ENCODE results near the gene NTN4.

Gene NTN4

DNA sequence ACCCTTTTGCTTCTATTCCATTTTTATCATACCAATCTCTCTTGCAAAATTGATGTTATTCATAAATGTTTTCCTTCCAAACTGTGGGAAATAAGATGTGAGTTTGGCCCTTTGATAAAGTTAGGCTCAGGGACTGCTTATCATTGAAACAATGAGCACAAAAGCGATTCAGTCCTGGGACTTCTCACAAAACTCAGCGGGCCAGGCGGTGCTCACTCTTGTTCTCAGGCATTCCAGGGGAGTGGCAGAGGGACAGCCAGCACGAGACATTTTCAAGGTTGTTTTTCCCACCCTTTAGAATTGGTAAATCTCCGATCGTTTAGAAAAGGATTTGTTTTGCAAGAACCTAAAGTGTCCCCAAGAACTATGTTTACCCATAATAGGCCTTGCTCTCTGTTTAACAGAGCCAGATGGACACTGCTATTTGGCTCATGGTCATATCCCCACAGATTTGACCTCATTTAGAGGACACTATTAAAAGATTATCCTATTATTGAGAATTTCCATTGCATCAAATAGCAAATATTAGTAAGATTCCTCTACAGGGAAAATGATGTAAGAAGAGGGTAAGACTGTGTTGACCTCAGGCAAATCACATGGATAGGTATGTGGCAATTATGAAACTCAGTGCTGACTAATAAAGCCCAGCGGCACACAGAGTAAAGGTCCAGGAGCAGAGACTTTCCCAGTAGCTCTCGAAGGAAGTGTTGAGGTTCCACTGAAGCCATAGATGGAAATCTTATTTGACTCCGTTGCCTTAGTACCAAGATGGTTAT lies 136.6 kb downstream of the NTN4 start:
- no peak for DNase-seq

DNA sequence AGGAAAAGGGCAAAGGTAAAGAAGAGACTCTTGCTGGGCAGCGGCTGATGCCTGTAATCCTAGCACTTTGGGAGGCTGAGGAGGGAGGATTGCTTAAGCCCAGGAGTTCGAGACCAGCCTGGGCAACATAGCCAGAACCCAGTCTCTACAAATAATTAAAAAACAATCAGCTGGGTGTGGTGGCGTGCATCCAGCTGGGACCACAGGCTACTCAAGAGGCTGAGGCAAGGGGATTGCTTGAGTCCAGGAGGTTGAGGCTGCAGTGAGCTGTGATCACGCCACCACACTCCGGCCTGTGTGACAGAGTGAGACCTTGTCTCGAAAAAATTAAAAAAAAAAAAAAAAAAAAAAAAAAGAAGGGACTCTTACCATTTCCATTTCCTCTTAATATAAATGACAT lies 138.9 kb downstream of the NTN4 start:
- no peak for DNase-seq

DNA sequence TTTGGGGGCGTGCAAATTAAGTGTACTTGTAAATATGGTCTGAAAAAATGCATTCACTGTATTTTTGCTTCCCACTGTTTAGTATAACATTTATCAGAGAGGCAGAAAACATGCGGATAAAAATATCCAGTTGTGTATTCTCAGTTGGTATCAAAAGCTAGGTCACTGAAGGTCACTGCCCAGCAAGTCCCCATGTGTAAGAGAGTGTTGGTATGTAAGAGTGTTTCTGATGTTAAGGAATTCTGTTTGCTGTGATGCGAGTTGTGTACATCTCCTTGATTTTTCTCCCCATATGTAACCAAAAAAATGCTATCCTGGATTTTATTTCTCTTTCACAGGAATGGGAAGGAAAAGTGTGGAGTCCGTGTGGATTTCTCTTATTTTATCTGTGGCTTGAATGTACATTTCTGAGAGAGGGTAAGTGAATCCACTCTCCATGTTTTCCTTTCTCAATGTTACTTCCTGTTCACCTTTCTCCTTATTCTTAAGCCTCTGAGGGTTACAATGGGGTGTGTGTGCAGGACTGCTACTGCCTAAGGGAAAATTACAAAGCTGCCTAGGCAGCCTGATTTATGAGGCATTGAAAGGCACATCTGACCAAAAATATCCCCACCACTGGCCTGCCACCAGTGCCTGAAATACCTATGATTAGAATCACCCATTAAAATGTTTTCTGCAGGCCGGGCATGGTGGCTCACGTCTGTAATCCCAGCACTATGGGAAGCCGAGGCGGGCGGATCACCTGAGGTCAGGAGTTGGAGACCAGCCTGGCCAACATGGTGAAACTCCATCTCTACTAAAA lies 141.4 kb downstream of the NTN4 start:
- no peak for DNase-seq

DNA sequence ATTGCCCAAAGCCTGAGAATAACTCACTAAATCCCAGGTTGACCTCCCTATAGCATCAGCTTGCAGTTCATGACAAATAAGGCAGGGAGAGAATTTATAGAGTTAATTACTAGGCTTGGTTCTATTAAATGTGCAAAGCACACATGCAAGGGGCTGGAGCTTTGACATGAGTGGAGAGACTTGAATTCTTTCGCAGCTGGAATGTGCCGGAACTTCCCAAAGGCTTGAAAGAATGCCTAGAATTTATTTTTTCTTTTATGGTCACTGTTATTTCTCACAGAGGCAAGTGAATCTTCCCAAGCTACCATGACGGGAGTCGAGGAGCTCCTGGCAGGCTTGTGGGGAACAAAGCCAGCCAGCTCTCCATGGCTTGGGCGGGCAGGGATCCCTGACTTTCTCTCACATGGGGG lies 143.8 kb downstream of the NTN4 start:
- no peak for DNase-seq

DNA sequence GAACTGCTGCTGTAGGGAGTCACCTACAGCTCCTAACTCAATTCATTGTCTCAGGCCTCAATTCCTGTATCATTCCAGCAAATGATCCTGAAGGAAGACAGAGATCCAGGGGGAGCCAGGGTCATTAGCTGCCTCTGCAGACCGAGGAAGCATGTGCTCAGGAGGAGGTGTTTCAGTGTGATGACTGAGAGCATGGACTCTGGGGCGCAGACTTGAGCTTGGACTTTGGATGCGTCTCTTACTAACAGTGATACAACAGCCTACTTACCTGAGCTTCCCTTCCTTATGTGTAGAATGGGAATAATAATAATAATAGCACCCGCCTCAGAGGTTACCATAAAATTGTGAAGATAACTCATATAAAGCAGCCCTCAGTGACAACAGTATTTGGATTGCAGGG lies 147.3 kb downstream of the NTN4 start:
- no peak for DNase-seq

DNA sequence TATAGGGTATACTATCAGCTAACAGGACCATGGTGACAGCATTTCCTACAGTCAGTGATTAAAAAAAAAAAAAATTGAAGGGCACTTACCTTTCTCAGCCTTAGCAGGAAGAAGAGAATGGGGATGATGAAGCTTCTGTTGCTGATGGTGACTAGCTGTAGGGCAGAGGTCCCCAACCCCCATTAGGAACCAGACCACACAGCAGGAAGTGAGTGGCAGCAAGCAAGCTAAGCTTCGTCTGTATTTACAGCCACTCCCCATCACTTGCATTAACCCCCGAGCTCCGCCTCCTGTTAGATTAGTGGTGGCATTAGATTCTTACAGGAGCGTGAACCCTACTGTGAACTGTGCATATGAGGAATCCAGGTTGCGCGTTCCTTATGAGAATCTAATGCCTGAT lies 148.0 kb downstream of the NTN4 start:
- no peak for DNase-seq

DNA sequence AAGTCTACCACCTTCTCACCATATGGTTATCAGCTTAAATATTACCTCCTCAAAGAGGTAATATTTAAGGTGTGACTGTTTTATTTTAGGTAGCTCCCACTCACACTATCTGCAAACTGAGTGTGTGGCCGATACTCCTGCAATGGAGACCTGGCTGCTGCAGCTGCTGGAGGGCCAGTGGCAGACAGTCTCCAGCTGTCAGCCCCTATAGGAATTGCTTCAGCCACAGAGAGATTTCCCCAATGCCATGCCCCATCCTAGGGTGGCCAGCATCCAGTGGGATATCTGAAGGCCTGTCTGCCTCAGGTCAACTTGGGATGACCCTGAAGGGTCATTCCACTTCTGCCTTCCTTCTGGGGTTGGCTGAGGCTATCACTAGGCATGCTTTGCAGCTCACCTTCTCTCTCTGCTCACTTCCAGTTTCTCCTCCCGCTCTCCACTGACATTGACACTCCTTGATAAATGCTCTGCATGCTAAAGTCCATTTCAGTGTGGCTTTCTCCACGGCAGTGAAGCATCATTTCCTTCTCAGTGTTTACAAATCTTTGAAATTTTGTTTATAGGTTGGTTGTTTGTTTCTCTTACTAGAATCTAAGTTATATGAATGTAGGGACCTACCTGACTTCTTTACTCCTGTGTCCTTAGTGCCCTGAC lies 149.1 kb downstream of the NTN4 start:
- no peak for DNase-seq

DNA sequence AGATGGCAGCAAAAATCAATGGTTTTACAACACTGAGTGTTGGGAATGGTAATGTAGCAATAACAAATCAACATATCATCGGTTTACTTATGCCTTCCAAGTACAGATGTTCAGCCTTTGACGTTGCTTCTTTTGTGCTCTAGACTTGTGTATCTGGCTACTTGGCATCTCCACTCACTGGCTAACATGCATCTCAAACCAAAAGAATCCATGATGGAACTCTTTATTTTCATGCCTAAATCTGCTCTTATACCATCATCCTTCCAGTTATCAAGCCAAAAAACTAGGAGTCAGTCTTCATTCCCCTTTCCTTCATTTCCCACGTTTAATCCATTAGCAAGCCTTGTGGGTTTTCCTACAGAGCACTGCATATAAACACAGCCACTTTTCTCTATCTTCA lies 150.0 kb downstream of the NTN4 start:
- DNase-seq: no peak

DNA sequence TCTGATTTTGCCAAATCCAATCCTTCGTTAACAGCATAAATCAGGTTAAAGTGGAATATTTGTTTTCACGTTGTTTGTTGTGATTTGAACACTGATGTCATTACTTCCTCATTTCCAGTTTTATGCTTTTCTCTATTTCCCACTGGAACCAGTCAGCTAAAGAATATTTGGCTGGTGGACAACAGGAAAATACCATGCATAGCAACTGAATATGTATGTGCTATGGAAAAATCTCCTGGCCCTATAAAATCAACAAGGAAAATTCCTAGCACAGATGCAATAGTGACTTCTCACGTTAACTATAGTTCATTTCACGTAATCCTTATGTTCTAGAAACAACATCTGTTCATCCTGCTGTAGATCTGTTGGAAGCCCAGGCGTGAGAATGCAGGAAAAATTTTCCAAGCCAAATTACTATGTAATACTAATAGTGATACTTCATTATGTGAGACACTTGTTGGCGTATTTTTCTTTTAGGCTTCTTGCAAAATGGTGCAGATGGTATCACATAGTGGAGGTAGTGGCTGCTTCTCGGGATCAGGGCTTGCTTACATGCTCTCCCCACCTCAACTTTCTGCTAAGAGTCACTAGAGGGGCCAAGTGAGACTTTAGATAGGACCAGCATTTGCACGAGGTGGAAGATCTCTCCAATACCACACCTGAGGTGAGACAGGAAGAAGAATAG lies 153.0 kb downstream of the NTN4 start:
- DNase-seq: peak; percentile 2 to 71

DNA sequence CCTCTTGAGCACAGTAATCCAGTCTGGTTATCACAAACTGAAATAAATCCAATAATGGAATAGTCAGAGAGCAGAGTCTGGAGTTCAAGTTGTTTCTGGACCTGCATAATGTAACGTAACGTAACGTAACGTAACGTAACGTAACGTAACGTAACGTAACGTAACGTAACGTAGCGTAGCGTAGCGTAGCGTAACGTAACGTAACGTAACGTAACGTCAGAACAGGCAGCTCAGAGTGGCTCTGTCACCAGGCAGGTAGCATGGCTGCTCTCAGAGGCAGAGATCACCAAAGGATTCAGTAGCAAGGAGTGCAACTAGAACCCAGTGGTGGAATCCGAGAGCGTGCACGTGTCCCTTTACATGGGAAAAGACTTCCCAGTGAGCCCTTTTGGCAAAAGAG lies 153.6 kb downstream of the NTN4 start:
- no peak for DNase-seq

DNA sequence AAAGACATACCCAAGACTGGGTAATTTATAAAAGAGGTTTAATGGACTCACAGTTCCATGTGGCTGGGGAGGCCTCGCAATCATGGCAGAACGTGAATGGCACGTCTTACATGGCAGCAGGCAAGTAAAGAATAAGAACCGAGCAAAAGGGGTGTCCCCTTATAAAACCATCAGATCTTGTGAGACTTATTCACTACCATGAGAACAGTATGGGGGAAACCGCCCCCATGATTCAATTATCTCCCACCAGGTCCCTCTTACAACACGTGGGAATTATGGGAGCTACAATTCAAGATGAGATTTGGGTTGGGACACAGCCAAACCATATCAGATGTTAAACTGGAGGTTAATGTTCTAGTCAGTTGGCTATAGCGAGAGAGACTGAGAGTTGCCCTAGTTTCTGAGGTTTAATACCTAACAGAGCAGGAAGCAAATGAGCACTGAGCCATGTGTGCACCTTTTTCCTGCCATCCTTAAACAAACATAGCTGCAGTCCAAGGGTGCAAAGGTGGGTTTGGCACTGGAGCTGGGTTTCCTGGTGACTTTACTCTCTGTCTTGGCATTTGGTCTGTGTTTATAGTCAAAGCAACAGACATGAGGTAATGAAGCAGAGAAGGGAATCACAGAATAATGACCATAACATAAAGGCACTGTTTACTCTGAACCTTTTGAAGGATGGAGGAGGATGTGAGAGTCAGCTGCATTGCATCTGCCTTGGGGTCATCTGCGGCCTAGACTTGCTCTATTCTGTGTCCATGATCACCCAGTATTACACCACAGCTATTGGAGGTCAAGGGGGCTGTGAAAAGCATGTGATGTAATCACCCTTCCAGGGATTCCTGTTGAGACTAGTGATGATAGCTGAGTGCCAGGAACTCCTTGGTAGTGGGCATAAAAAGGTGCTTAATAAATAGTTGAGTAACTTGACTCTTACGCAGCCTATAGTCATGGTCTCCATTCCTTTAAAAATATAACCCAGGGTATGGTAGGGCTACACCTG lies 155.6 kb downstream of the NTN4 start:
- no peak for DNase-seq

DNA sequence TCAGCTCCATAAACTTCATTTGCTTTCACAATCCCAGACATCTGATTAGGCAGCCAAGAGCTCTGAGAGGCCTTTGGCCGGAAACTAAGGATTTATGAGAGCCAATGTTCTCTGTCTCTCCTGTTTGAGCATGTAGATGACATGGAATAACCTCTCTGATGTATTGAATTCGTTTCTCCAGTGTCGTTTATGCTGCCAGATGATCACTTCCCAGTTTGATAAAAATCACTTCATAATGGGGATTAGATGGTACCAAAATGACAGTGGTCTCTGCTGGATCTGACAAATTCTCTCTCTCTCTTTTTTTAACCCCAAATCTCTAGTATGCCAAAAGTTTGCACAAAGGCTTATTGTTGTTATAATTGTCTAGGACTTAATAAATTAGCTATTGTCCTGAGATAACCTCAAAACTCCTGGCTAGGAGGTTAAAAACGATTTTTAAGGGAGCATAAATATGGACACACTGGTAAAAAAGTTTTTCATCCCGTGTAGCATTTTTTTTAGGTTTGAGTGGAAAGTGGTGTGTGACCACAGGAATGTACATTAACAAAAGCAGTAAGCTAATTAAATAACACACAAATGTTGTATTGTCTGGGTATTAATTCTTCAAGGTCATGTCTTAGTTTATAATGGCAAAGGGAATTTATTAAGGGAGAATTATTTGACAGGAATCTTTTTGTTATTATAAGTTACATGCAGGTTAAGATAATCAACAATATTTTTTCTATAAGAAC lies 156.7 kb downstream of the NTN4 start:
- no peak for DNase-seq

DNA sequence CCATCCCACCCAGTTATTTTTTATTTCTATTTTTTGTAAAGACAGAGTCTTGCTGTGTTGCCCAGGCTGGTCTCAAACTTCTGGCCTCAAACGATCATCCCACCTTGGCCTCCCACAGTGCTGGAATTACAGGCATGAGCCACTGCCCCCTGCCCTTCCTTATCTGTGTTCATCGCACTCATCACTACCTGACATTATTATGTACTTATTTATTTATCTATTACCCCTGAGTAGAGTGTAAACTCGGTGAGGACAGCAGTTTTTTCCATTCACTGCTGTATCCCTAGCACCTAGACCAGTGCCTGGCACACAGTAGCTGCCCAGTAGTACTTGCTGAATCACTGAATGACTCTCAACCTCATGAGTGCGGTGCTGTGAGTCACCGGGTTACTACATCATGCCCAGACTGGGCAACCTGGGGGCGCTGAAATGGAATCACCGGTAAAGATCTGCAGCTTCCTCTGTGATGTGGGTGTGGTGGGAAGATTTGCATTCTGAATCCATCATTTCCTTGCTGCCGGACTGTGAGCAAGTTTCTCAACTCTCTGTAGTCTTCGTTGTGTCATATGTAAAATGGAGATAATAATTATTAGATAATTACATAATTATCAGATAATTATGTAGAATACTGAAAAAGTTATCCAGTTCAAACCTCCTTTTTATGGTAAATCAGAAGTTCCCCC lies 157.4 kb downstream of the NTN4 start:
- DNase-seq: no peak

DNA sequence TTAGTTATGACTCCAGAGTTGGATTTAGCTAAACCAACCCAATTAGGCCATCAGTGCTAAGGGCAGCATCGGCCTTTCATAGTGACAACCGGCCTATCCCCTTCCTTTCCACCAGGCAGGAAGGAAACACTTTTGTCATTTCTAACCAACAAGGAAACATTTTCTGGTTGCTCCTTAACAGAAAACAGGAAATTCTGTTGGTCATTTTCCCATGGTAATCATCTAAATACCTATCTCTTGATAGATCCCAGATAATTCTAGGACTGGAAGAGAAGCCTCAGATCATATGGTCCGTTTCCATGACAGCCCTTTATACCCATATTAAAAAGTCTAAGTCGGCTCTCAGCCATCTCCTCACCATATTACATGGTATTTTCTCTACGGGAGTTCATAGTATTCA lies 160.1 kb downstream of the NTN4 start:
- no peak for DNase-seq

DNA sequence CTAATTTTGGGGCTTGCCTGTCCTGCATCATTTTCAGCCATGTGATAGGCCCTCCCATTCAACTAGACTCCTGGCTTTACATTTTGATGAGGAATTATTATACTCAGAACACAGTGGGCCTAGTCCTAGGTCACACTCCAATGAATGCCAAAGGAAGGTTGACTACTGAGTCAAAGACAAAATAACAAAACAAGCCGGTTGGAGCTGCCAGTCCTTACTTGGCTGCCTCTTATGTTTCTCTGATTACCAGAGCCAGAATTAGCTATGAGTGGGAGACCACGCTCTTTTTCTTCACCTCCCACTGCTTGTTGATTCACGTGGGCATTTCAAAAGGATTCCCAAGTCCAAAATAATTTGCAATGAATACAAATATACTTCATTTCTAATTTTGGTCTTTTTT lies 161.2 kb downstream of the NTN4 start:
- no peak for DNase-seq

DNA sequence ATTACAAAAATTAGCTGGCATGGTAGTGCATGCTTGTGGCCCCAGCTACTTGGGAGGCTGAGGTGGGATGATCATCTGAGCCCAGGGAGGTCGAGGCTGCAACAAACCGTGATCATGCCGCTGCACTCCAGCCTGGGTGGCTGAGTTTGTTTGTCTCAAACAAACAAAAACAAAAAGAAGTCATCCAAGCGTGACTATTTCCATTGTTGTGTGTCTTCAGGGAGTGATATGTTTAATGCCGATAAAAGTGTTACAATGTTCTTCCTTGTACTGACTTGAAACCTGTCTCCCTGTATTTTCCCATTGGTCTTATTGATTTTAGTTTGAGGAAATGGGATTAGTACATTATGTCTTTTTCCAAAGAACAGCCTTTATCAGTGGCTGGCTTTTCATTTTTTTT lies 163.7 kb downstream of the NTN4 start:
- DNase-seq: no peak

DNA sequence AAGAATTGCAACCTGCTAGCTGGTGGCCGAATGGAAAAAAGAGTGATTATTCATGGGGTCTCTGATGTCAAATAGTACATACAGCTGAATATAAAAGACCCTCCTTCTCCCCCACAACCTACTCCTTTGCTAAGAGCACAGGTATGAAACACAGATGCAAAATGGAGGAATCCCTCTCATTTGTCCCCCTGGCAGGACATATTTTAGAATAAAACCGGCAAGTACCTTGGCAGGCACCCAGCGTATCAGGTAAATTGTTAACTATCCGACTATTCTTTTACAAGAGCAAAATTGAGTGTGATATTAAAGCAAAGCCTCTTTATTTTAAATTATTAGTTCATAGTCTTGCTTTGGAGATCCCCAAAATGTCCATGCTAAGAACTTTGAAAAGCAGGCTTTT lies 165.6 kb downstream of the NTN4 start:
- no peak for DNase-seq

DNA sequence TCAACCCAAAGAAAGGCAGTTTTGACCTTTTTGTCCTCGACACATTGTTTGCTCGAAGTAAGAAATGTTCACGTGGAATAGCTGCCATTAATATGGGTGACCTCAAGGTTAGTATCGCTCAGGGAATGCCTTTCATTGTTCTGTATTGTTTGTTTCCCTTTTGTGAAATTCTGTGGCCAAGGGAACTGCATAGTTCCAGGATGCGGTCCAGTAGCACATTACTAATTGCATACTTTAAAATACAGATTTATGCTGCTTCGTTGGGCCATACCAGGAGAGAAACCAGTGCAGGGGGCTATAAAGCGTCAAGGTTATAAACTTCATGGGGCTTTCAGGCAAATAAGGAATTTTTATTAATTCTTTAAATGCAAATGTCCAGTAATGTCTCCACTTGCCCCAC lies 166.0 kb downstream of the NTN4 start:
- DNase-seq: no peak

DNA sequence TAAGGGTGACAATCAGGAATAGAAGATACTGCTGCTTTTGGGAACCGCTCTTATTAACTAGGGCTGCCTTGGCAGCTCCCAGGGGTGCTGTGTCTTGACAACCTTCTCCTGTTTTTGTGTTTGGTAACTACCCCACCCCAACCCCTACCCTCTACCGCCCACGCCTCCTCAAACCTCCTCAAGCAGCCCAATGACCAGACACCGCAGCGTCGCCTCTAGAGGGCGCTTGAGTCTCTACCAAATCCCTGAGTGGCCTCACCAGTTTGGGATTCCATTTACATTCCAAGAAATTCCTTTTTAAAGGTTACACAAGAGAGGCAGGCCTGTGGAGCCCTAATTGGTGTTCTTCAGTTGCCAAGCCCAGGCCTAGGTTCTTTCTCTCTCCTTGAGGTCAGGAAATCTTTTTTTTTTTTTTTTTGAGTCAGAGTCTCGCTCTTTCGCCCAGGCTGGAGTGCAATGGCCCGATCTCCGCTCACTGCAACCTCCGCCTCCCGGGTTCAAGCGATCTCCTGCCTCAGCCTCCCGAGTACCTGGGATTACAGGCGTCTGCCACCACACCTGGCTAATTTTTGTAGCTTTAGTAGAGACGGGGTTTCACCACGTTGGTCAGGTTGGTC lies 166.9 kb downstream of the NTN4 start:
- DNase-seq: peak; percentile 29 to 55

DNA sequence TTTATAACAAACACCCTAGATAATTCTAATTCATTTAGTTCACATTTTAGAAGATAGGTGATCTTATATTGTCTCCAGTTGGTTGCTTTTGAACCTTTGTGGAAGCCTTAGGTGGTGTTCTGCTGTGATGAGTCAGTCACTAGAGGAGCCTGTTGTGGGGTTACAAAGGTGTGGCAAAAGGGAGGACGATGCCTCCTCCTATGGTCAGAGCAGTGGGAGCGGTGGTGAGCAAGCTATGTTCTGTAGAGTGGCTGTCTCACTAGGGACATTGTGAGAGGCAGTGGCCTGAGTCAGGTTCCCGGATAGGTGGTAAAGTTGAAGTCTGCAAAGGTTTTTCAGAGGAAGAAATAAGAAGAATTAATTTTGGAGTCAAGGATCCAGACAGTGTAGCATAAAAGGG lies 167.7 kb downstream of the NTN4 start:
- DNase-seq: no peak

All from NCI-H524 (cell line).